K562 (cell line): ENCODE data around the gene TRPM2. TPM values are rescaled to one million over a fixed set of nuclear protein-coding genes. Genes with fewer than 3 reads are reported as not detected.

ENCODE experiments used
- ATAC-seq: fragments of 200-7000 bp; cut with Tn5 transposase; 3 replicates; pipeline ENCODE4 v1.9.1; 2020; ENCODE audit warnings: moderate library complexity
- BruUV-seq: library from RNA; stranded (reverse); fragments of 400-500 nt; replicated peaks from 2 replicates; lab custom pipeline; 2021; lab: Mats Ljungman, UMichigan
- CTCF ChIA-PET: fragments of 300-600 bp; formaldehyde crosslinking; extraction: SDS; loops from one replicate; lab custom pipeline; 2021; ENCODE audit warnings: low intra/inter-chr PET ratio; lab: Yijun Ruan, JAX
- POLR2A ChIA-PET: fragments of 300-600, 350-650 bp; sonication (Branson Sonifier 250); formaldehyde crosslinking; extraction: SDS; loops from one replicate; lab custom pipeline; 2021; ENCODE audit warnings: antibody characterized with exemption, inconsistent platforms; lab: Yijun Ruan, JAX
- DNase-seq, 4 experiments: peaks; one replicate each; pipeline versions ENCODE4 v3.0.0 to v3.0.0-alpha.2; 2011 to 2018; ENCODE audit warnings: low spot score in 3 of 4, mixed read lengths in 3 of 4; ENCODE audit errors: extremely low read depth in 1 of 4
- FAIRE-seq: peaks from 2 replicates; lab custom pipeline; 2011; peaks lifted over from hg19 to GRCh38; lab: Jason Lieb, UNC
- H2AFZ ChIP-seq: 2 replicates; pipeline ENCODE4 v1.6.0; 2011; ENCODE audit warnings: low read depth, low read length, control low read depth, inconsistent platforms
- H3K27ac ChIP-seq: fragments of 200-600 bp; 3 replicates; pipeline ENCODE4 v1.8.0; 2011; ENCODE audit warnings: low read depth, mild to moderate bottlenecking, control low read depth, inconsistent platforms, low read length, moderate library complexity, mixed read lengths; ENCODE audit errors: extremely low read depth
- H3K27me3 ChIP-seq, 2 experiments: fragments of 300-600 bp in 1 of 2; 2 replicates in 1 of 2; 3 replicates in 1 of 2; pipeline versions ENCODE4 v1.6.0 to v1.8.0; 2011; ENCODE audit warnings: inconsistent platforms in 2 of 2, low read length in 2 of 2, mild to moderate bottlenecking in 1 of 2, mixed read lengths in 1 of 2, moderate library complexity in 1 of 2; ENCODE audit not compliant: control insufficient read depth in 2 of 2, insufficient read depth in 2 of 2
- H3K36me3 ChIP-seq: fragments of 300-600 bp; 3 replicates; pipeline ENCODE4 v1.8.0; 2011; ENCODE audit warnings: mild to moderate bottlenecking, low read length, inconsistent platforms; ENCODE audit not compliant: control insufficient read depth, insufficient read depth
- H3K4me1 ChIP-seq, 2 experiments: fragments of 200-600 bp in 1 of 2; replicated peaks in 1 of 2; 2 replicates in 1 of 2; 3 replicates in 1 of 2; pipeline versions ENCODE4 v1.5.1 to v1.8.0; 2011; ENCODE audit warnings: inconsistent platforms in 2 of 2, low read length in 2 of 2, mild to moderate bottlenecking in 1 of 2, mixed read lengths in 1 of 2, moderate library complexity in 1 of 2; ENCODE audit not compliant: control insufficient read depth in 2 of 2, insufficient read depth in 2 of 2
- H3K4me2 ChIP-seq: 2 replicates; pipeline ENCODE4 v1.6.1; 2011; ENCODE audit warnings: low read length, control low read depth, inconsistent platforms, mixed read lengths; ENCODE audit not compliant: insufficient read depth
- H3K4me3 ChIP-seq: fragments of 200-600 bp; sonication (generic), shearing (Covaris generic); 2 replicates; pipeline ENCODE4 v1.5.1; 2016; ENCODE audit warnings: control low read depth, inconsistent platforms
- H3K79me2 ChIP-seq: fragments of 200-600 bp; 3 replicates; pipeline ENCODE4 v1.8.0; 2011; ENCODE audit warnings: low read length, inconsistent platforms; ENCODE audit not compliant: control insufficient read depth, insufficient read depth
- H3K9ac ChIP-seq, 2 experiments: 2 replicates each; pipeline versions ENCODE4 v1.6.0 to v1.6.1; 2011; ENCODE audit warnings: low read depth in 2 of 2, low read length in 2 of 2, control low read depth in 1 of 2, inconsistent platforms in 1 of 2, mild to moderate bottlenecking in 1 of 2, mixed read lengths in 1 of 2; ENCODE audit not compliant: insufficient read depth in 1 of 2
- H3K9me1 ChIP-seq: one replicate; pipeline ENCODE4 v1.6.0; 2011; ENCODE audit warnings: inconsistent platforms, mild to moderate bottlenecking, low read length, moderate library complexity; ENCODE audit not compliant: control insufficient read depth, insufficient read depth
- H3K9me3 ChIP-seq: replicated peaks from 2 replicates; pipeline ENCODE4 v1.5.1; 2011; ENCODE audit warnings: low read depth, low read length, inconsistent platforms; ENCODE audit not compliant: control insufficient read depth, insufficient read depth
- H4K20me1 ChIP-seq: replicated peaks from 2 replicates; pipeline ENCODE4 v1.6.1; 2011; ENCODE audit warnings: low read length, inconsistent platforms, mixed read lengths; ENCODE audit not compliant: control insufficient read depth, insufficient read depth
- CAMTA2 ChIP-seq: fragments of 250-450 bp; sonication (Bioruptor Pico); conservative IDR thresholded peaks from 2 replicates; pipeline ENCODE4 v1.5.1; 2022
- SNAPC5 ChIP-seq: fragments of 250-450 bp; sonication (Bioruptor Pico); IDR thresholded peaks from 2 replicates; pipeline ENCODE4 v1.8.0; 2021; ENCODE audit warnings: moderate library complexity, mild to moderate bottlenecking, inconsistent platforms
- STAT5A ChIP-seq: IDR thresholded peaks from 2 replicates; pipeline ENCODE4 v1.6.1; 2012; ENCODE audit warnings: low read length, inconsistent platforms, borderline replicate concordance
- ZBTB34 ChIP-seq: fragments of 250-450 bp; sonication (Bioruptor Pico); IDR thresholded peaks from 2 replicates; pipeline ENCODE4 v1.8.0; 2021; ENCODE audit warnings: mild to moderate bottlenecking, moderate library complexity
- ZNF121 ChIP-seq: sonication (generic); formaldehyde crosslinking; conservative IDR thresholded peaks from 2 replicates; pipeline ENCODE4 v1.8.0; 2022; ENCODE audit warnings: missing genetic modification reagents
- ZNF143 ChIP-seq: sonication (generic); formaldehyde crosslinking; IDR thresholded peaks from 2 replicates; pipeline ENCODE4 v1.9.0; 2022; ENCODE audit warnings: mild to moderate bottlenecking, missing genetic modification reagents
- ZNF282 ChIP-seq: sonication (generic); formaldehyde crosslinking; IDR thresholded peaks from 2 replicates; pipeline ENCODE4 v1.8.1; 2023; ENCODE audit warnings: missing genetic modification reagents
- WGBS: fragments of 100-300 bp; shearing (Covaris generic); methylation state at CpG from one replicate; pipeline ENCODE4 v1.1.6; 2016; ENCODE audit warnings: low coverage, mixed read lengths; ENCODE audit not compliant: insufficient coverage; ENCODE audit errors: missing lambda C conversion rate; 5-methylcytosine and 5-hydroxymethylcytosine counted together
- in situ Hi-C: fragments of 300-500 bp; cut with MboI; formaldehyde crosslinking; loops from 4 replicates; pipeline ENCODE4 v1.15.0; 2018; ENCODE audit warnings: inconsistent platforms, mixed read lengths
- intact Hi-C: fragments of 100-400 bp; cut with micrococcal nuclease; formaldehyde crosslinking; loops from 2 replicates; pipeline ENCODE4 v1.14.2; 2022
- polyA plus RNA-seq, 8 experiments: library from polyadenylated mRNA; depleted of rRNA in 4 of 8; stranded (reverse) in 5 of 8; unstranded in 3 of 8; fragments of >200 nt; fragmentation: Nextera tagmentation in 2 of 8; fragmentation: Illumina TruSeq in 1 of 8; extraction: Ambion mirVana in 2 of 8; extraction: Trizol in 1 of 8; gene quantifications; 2 replicates each; pipeline versions ENCODE4 v1.2.1 to v1.2.3, GENCODE V29; 2011 to 2014; ENCODE audit warnings: inconsistent platforms in 1 of 8, missing spikeins in 1 of 8
- total RNA-seq, 7 experiments: library from RNA; depleted of rRNA in 6 of 7; stranded (reverse); fragments of >200 nt in 6 of 7; fragmentation: Illumina TruSeq in 2 of 7; extraction: Trizol in 2 of 7; gene quantifications; 2 replicates each; pipeline versions ENCODE4 v1.2.1 to v1.2.3, GENCODE V29; 2011 to 2021; ENCODE audit warnings: low replicate concordance in 1 of 7

The TRPM2 gene
- total and polyA plus RNA-seq, 9 of the 15 experiments (the other 6 are each of a cell fraction or from before 2014, with no cell fraction given) = 0.33 to 2.1 (median 0.98) TPM; not detected in 2

GRCh38 chr21:44392185-44392584 lies 38.8 kb downstream of the TRPM2 start (continued):
- TF ChIP-seq CAMTA2 = no peak

DNA sequence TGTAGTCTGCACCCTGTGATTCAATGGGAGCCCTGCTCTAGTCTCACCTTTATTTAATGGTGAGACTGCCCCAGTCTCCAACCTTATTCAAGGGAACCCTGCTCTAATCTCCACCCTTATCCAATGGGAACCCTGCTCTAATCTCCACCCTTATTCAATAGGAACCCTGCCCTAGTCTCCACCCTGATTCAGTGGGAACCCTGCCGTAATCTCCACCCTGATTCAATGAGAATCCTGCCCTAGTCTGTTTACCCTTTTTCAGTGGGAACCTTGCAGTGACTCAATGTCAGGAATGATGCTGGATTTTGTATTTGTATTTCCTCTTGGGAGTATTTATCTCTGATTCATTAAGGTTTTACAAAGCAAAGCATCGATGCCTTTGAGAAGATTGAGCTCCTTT lies 39.5 kb downstream of the TRPM2 start:
- intact Hi-C loops (no loop called here), in situ Hi-C loops (no loop called here)
- Histone ChIP-seq H2AFZ (no peak overlapping the region), H3K27ac (no peak overlapping the region), H3K27me3 (peaks cover 0 to 36% of the 10 kb centered on the region in 2 experiments; a peak in 2 of 5 replicates), H3K9me3 (no peaks in the 10 kb centered on the region), H3K9ac (no peak overlapping the region), H3K9me1 (no peaks in the 10 kb centered on the region), H3K4me3 (no peak overlapping the region), H4K20me1 (no peaks in the 10 kb centered on the region; the same call in 1 of the 2 replicates), H3K36me3 (no peaks in the 10 kb centered on the region), H3K79me2 (no peaks in the 10 kb centered on the region), H3K4me2 (no peak overlapping the region), H3K4me1 (peaks cover 0 to 8% of the 10 kb centered on the region in 2 experiments; a peak in 1 of 5 replicates)
- FAIRE-seq (no peak), DNase-seq (no peak), ATAC-seq (no peak)
- TF ChIP-seq ZNF121 (CRISPR knock-in tag) = no peak
- CTCF ChIA-PET = no interaction called here
- POLR2A ChIA-PET = no interaction called here
- 0% methylated on average over 2 of the region's 2 CpGs for WGBS
- no TSS peak for BruUV-seq

GRCh38 chr21:44394733-44395132 lies 41.3 kb downstream of the TRPM2 start:
- ChIA-PET CTCF (no interaction called here), POLR2A (interaction anchor here (0.6 kb wide), 2 partner anchors 60 to 97 kb away, joined by 3 to 4 read pairs; no protein-coding TSS in a partner anchor)
- Histone ChIP-seq H3K27ac (no peak overlapping the region), H3K9ac (no peak overlapping the region), H3K9me1 (no peaks in the 10 kb centered on the region), H3K79me2 (no peaks in the 10 kb centered on the region), H3K4me1 (peaks cover 0 to 8% of the 10 kb centered on the region in 2 experiments; a peak in 2 of 5 replicates), H3K36me3 (no peaks in the 10 kb centered on the region), H3K4me3 (no peak overlapping the region), H3K4me2 (no peak overlapping the region), H4K20me1 (no peaks in the 10 kb centered on the region; the same call in 1 of the 2 replicates), H2AFZ (no peak overlapping the region), H3K9me3 (no peaks in the 10 kb centered on the region), H3K27me3 (peaks cover 8 to 55% of the 10 kb centered on the region in 2 experiments; a peak in 3 of 5 replicates)
- 1% methylated on average over 5 of the region's 5 CpGs for WGBS
- intact Hi-C loops = no loop called here
- no TSS peak for BruUV-seq
- TF ChIP-seq STAT5A (no peak), ZNF143 (CRISPR knock-in tag) (no peak), SNAPC5 (CRISPR knock-in tag) (no peak), ZNF282 (CRISPR knock-in tag) (no peak), ZBTB34 (CRISPR knock-in tag) (no peak)
- ATAC-seq (no peak), FAIRE-seq (no peak), DNase-seq (no peak)
- in situ Hi-C loops = no loop called here
